Adrenal gland (tissue), 12 donors: Measurements from ENCODE around the gene KCNMA1. TPM values are rescaled to one million over a fixed set of nuclear protein-coding genes. Genes with fewer than 3 reads are reported as not detected.
A peak's percentile ranks its signal among the peaks of the same experiment; 100 is the strongest.

Source experiments
- DNase-seq, 7 donors: peaks; one replicate each; pipeline ENCODE4 v3.0.0-alpha.2; 2019 to 2020
- H3K27ac ChIP-seq, 5 donors: fragments of 200-600 bp; sonication (generic) in 4 of 5; 1 replicate in 3 of 5; 2 replicates in 2 of 5; pipeline versions ENCODE4 v1.5.1 to v1.8.0; 2016 to 2020; ENCODE audit warnings: mild to moderate bottlenecking in 1 of 5
- H3K27me3 ChIP-seq: fragments of 200-600 bp; 2 replicates; pipeline ENCODE4 v1.8.0; 2021
- H3K36me3 ChIP-seq, 2 donors: fragments of 200-600 bp; replicated peaks in 1 of 2; 1 replicate in 1 of 2; 2 replicates in 1 of 2; pipeline versions ENCODE4 v1.5.1 to v1.8.0; 2018 to 2022
- H3K4me1 ChIP-seq, 2 donors: fragments of 200-600 bp; replicated peaks in 1 of 2; 1 replicate in 1 of 2; 2 replicates in 1 of 2; pipeline versions ENCODE4 v1.5.1 to v1.8.0; 2018 to 2021
- H3K4me3 ChIP-seq, 4 donors: fragments of 200-600 bp; sonication (generic) in 3 of 4; one replicate each; pipeline ENCODE4 v1.5.1; 2016 to 2018
- H3K9me3 ChIP-seq, 3 donors: fragments of 200-600 bp; sonication (generic) in 1 of 3; replicated peaks in 1 of 3; 1 replicate in 2 of 3; 2 replicates in 1 of 3; pipeline versions ENCODE4 v1.5.1 to v1.8.0; 2016 to 2021
- CTCF ChIP-seq, 6 experiments: fragments of 450-650 bp in 4 of 6; fragments of 200-600 bp in 2 of 6; sonication (generic) in 1 of 6; IDR thresholded peaks; 1 replicate in 5 of 6; 2 replicates in 1 of 6; pipeline versions ENCODE4 v1.5.1 to v1.8.0; 2016 to 2021; ENCODE audit warnings: antibody characterized with exemption in 6 of 6, mild to moderate bottlenecking in 2 of 6, moderate library complexity in 1 of 6
- POLR2A ChIP-seq, 2 donors: fragments of 450-650 bp; IDR thresholded peaks; one replicate each; pipeline ENCODE4 v1.6.1; 2017; ENCODE audit warnings: antibody characterized with exemption in 2 of 2, mild to moderate bottlenecking in 2 of 2, moderate library complexity in 1 of 2
- WGBS, 4 donors: extraction: QIAGEN DNeasy Blood & Tissue Kit in 2 of 4; methylation state at CpG; one replicate each; pipeline versions ENCODE4 v1.1.5 to v1.1.7; 2013 to 2017; 5-methylcytosine and 5-hydroxymethylcytosine counted together
- intact Hi-C, 2 donors: fragments of 100-400 bp; cut with DNase I; formaldehyde crosslinking; loops; one replicate each; pipeline versions ENCODE4 v1.14.1 to v1.15.0; 2022 to 2023
- polyA plus RNA-seq, 3 donors: library from polyadenylated mRNA; stranded (reverse); fragments of 200-250 nt in 2 of 3; fragments of 350-450 nt in 1 of 3; fragmentation: Illumina TruSeq in 1 of 3; extraction: RNeasy Lipid Tissue Mini Kit (QIAGEN cat#74804) in 1 of 3; gene quantifications; one replicate each; pipeline ENCODE4 v1.2.3, GENCODE V29; 2013 to 2014
- total RNA-seq, 9 donors: library from RNA; depleted of rRNA in 4 of 9; stranded (reverse); fragments of >200 nt in 4 of 9; fragments of 120-200 nt in 1 of 9; fragmentation: NEBNext Ultra II Directional in 1 of 9; extraction: Animal tissue kit (Norgen Biotek cat#: 25700) in 1 of 9; gene quantifications; one replicate each; pipeline versions ENCODE4 v1.1.0 to v1.2.4, GENCODE V29; 2013 to 2023
- donor health status: healthy with polysubstance abuse.
- donor health status: Bipolar disorder and iron deficiency.
- donor health status: DM: yes; HTN: yes; CAD: no.
- donor health status: DM: no; HTN: no; CAD: no.
- donor health status: DM: no; HTN: no; CAD: no.
- donor health status: DM: yes; HTN: yes; CAD: no.

The KCNMA1 gene
- total and polyA plus RNA-seq, 12 donors = 6.4 to 37.7 (median 13.4) TPM

DNA sequence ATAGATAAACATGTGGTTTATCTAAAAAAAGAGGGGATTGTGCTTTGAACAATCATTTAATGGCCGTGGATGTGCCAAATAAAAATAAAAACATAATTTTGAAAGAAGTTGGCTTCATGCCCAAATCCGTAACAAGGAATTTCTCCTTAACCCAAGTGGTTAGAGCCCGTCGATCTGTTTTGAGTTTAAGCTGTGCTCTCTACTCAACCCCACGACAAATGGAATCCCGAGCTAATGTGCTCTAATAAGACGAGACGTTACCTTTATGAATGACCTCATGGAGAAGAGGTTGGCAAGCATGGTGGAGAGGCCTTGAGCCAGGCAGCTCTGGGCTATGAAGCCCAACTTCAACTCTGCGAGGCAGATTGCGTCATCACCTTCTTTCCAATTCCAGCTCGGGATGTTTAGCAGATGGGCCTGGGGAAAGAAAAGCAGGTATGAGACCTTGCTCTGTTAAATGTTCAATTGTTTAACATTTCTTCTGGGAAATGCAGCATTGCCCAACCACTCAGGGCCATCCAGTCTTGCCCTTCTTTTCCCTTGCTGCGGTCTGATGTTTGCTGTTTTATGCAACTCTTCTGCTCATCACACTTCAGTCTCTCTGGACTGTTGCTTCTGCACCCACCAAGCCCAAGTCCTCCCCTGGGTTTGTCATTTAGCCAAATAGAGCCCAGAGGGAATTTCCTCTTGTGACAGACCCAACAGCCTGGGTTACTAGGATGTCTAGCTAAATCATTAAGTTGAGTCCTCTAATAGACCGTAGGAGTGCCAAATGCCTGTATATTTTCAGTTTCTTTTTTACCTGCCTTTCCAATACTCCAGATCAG, 564.6 kb downstream of the KCNMA1 start:
- no peak overlapping the region for H3K27ac ChIP-seq
- TF ChIP-seq POLR2A (IDR thresholded peaks at IDR 0.05) (no peak), CTCF (IDR thresholded peaks at IDR 0.05) (no peak)
- H3K4me3 ChIP-seq = no peak overlapping the region
- H3K9me3 ChIP-seq = no peaks in the 10 kb centered on the region
- H3K27me3 ChIP-seq = no peaks in the 10 kb centered on the region
- H3K4me1 ChIP-seq = no peaks in the 10 kb centered on the region
- DNase-seq = peak in 6 of 7 donors; percentile 44 to 66 (median 54)
- no peaks in the 10 kb centered on the region for H3K36me3 ChIP-seq
- 50 to 68% (median 56%) methylated on average over 13 of the region's 13 CpGs for WGBS, 4 donors
- intact Hi-C loops = no loop called here

DNA sequence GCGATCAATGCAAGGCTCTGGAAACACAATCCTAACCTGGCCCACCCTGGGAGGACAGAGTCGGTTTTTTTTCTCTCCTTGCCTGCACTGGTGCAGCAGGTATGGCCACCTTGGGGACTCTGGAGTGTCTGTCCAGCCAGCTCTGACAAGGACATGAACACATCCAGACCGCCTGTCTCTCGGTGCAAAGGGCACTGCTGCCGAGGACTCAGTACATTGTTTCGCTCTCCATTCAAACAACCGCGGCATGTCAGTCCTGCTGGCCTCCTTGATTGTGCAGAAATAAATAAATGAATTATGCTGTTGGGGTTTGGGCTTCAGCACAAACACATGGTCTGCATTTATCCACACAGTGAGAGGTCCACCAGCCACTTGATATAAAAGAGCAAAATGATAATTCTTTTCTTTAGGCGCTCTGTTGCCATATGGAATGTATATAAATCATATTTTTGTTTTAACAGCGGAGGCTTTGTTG, 565.2 kb downstream of the KCNMA1 start:
- 77 to 85% (median 82%) methylated on average over 7 to 10 of the region's 10 CpGs for WGBS, 4 donors
- TF ChIP-seq CTCF (IDR thresholded peaks at IDR 0.05) = no peak
- TF ChIP-seq POLR2A (IDR thresholded peaks at IDR 0.05) = no peak
- Histone ChIP-seq H3K27me3 (no peaks in the 10 kb centered on the region), H3K4me1 (no peaks in the 10 kb centered on the region), H3K9me3 (no peaks in the 10 kb centered on the region), H3K27ac (no peak overlapping the region), H3K4me3 (no peak overlapping the region), H3K36me3 (no peaks in the 10 kb centered on the region)
- DNase-seq = no peak
- intact Hi-C loops = no loop called here

GRCh38 chr10:77071956-77072355, 565.7 kb downstream of the KCNMA1 start:
- intact Hi-C loops = no loop called here
- no peak for DNase-seq
- WGBS, 4 donors = 54 to 64% (median 58%) methylated on average over 3 of the region's 3 CpGs
- no peak overlapping the region for H3K27ac ChIP-seq
- H3K4me1 ChIP-seq = no peaks in the 10 kb centered on the region
- no peak for TF ChIP-seq CTCF (IDR thresholded peaks at IDR 0.05)
- TF ChIP-seq POLR2A (IDR thresholded peaks at IDR 0.05) = no peak
- no peak overlapping the region for H3K4me3 ChIP-seq
- H3K9me3 ChIP-seq = no peaks in the 10 kb centered on the region
- H3K27me3 ChIP-seq = no peaks in the 10 kb centered on the region
- H3K36me3 ChIP-seq = no peaks in the 10 kb centered on the region

DNA sequence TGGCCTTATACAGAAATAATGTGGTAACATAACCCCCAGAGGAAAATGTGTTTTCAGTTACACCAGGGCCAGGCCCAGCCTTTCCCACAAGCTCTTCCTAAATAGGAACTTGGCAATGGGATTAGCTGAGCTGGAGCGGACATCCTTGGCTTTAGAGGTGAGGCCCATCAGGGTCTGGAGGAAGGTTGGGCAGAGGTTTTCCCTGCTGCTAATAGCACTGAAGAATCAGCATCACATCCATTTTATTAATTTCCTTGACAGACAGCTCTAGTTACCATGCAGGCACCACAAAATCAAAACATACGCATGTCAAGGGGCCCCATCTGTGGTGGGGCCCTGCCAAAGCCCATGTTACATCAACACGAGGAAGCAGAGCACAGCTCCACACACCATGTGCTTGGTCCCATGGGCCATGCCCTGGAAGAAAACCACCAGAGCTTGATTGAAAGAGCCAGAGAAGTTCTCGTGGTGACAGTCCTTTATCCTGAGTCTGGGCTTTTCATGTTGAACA, 566.6 kb downstream of the KCNMA1 start:
- Histone ChIP-seq H3K4me3 (no peak overlapping the region), H3K36me3 (no peaks in the 10 kb centered on the region), H3K27ac (no peak overlapping the region), H3K27me3 (no peaks in the 10 kb centered on the region), H3K9me3 (no peaks in the 10 kb centered on the region), H3K4me1 (no peaks in the 10 kb centered on the region)
- 86 to 96% (median 89%) methylated on average over 4 of the region's 4 CpGs for WGBS, 4 donors
- intact Hi-C loops = no loop called here
- no peak for TF ChIP-seq CTCF (IDR thresholded peaks at IDR 0.05)
- TF ChIP-seq POLR2A (IDR thresholded peaks at IDR 0.05) = no peak
- DNase-seq = no peak
